Measurements from ENCODE around the gene PTP4A1. TPM values are rescaled to one million over a fixed set of nuclear protein-coding genes. Genes with fewer than 3 reads are reported as not detected.

PTP4A1 gene
- total and polyA plus RNA-seq, 2 of the 13 experiments (the other 11 are each of a cell fraction or from before 2014, with no cell fraction given) = 141 to 376 TPM

- TF ChIP-seq NCOR1 (IDR thresholded peaks at IDR 0.05; ENCODE audit: borderline replicate concordance, low read length) = peak; percentile 68; the same call in 1 of the 2 replicates
- no peak for TF ChIP-seq ZNF784 (CRISPR knock-in tag; IDR thresholded peaks at IDR 0.05; ENCODE audit: borderline replicate concordance)
- TF ChIP-seq RBM22 (optimal IDR thresholded peaks at IDR 0.05; ENCODE audit: low read length) = peak; percentile 68
- TF ChIP-seq ZNF503 (CRISPR knock-in tag; IDR thresholded peaks at IDR 0.05) = 0 out of 2 replicates have a peak, but pooled peaks have one; percentile 2
- peak; percentile 68; the same call in 1 of the 2 replicates for TF ChIP-seq CSRNP1 (CRISPR knock-in tag; IDR thresholded peaks at IDR 0.05)
- no peak for TF ChIP-seq AGO1 (IDR thresholded peaks at IDR 0.05; ENCODE audit: low read depth, low read length, poor library complexity, severe bottlenecking)
- TF ChIP-seq TERF1 (CRISPR knock-in tag; IDR thresholded peaks at IDR 0.05) = no peak
- no peak for TF ChIP-seq CAMTA2 (CRISPR knock-in tag; IDR thresholded peaks at IDR 0.05; ENCODE audit: borderline replicate concordance)
- TF ChIP-seq ZBTB21 (CRISPR knock-in tag; IDR thresholded peaks at IDR 0.05) = no peak
- TF ChIP-seq ZNF431 (CRISPR knock-in tag; IDR thresholded peaks at IDR 0.05; ENCODE audit: borderline replicate concordance, low read depth) = no peak
Observed at GRCh38 chr6:63565727-63566596, 6.3 kb upstream of the PTP4A1 start (continued).
